Endothelial cell of umbilical vein (primary cell): ENCODE data around the gene HSD17B7. TPM values are rescaled to one million over a fixed set of nuclear protein-coding genes. Genes with fewer than 3 reads are reported as not detected.

Experiments used
- BruUV-seq: library from RNA; stranded (reverse); fragments of 400-500 nt; replicated peaks from 2 replicates; lab custom pipeline; 2021; lab: Mats Ljungman, UMichigan
- CTCF ChIA-PET: fragments of 300-600, 350-600 bp; sonication (Branson Sonifier 250); formaldehyde crosslinking; loops from one replicate; lab custom pipeline; 2021; ENCODE audit warnings: antibody characterized with exemption, inconsistent platforms; lab: Charles Lee
- POLR2A ChIA-PET: fragments of 300-600, 350-600 bp; sonication (Branson Sonifier 250); formaldehyde crosslinking; loops from one replicate; lab custom pipeline; 2021; ENCODE audit warnings: antibody characterized with exemption, inconsistent platforms; lab: Charles Lee
- DNase-seq: peaks from one replicate; pipeline ENCODE4 v3.0.0-alpha.2; 2011; ENCODE audit warnings: low read depth, low spot score
- FAIRE-seq: peaks from 2 replicates; lab custom pipeline; 2011; peaks lifted over from hg19 to GRCh38; lab: Jason Lieb, UNC
- H2AFZ ChIP-seq: 2 replicates; pipeline ENCODE4 v1.6.0; 2012; ENCODE audit warnings: low read depth, low read length, control low read depth, inconsistent platforms
- H3K27ac ChIP-seq: 2 replicates; pipeline ENCODE4 v1.5.1; 2011; ENCODE audit warnings: low read depth, mild to moderate bottlenecking, control low read depth, low read length, moderate library complexity; ENCODE audit not compliant: insufficient read depth
- H3K27me3 ChIP-seq, 2 experiments: 2 replicates each; pipeline versions ENCODE4 v1.6.0 to v1.6.1; 2011; ENCODE audit warnings: low read length in 2 of 2, mixed read lengths in 1 of 2; ENCODE audit not compliant: control insufficient read depth in 2 of 2, insufficient read depth in 2 of 2
- H3K36me3 ChIP-seq, 2 experiments: 2 replicates in 1 of 2; 3 replicates in 1 of 2; pipeline ENCODE4 v1.5.1; 2011; ENCODE audit warnings: low read length in 2 of 2, mild to moderate bottlenecking in 1 of 2, moderate library complexity in 1 of 2; ENCODE audit not compliant: control insufficient read depth in 2 of 2, insufficient read depth in 2 of 2; ENCODE audit errors: extremely low read depth in 1 of 2
- H3K4me1 ChIP-seq: 3 replicates; pipeline ENCODE4 v1.5.1; 2011; ENCODE audit warnings: mild to moderate bottlenecking, low read length; ENCODE audit not compliant: control insufficient read depth, insufficient read depth; ENCODE audit errors: extremely low read depth
- H3K4me2 ChIP-seq: 2 replicates; pipeline ENCODE4 v1.6.1; 2011; ENCODE audit warnings: low read length, control low read depth, mixed read lengths; ENCODE audit not compliant: insufficient read depth
- H3K4me3 ChIP-seq, 3 experiments: fragments of 200-600 bp in 1 of 3; sonication (generic), shearing (Covaris generic) in 1 of 3; replicated peaks in 1 of 3; 2 replicates each; pipeline ENCODE4 v1.5.1; 2011 to 2016; ENCODE audit warnings: control low read depth in 3 of 3, low read length in 3 of 3, mild to moderate bottlenecking in 2 of 3, inconsistent platforms in 1 of 3, low read depth in 1 of 3, moderate library complexity in 1 of 3; ENCODE audit not compliant: insufficient read depth in 1 of 3
- H3K79me2 ChIP-seq: 2 replicates; pipeline ENCODE4 v1.6.0; 2012; ENCODE audit warnings: low read length, inconsistent platforms; ENCODE audit not compliant: control insufficient read depth, insufficient read depth
- H3K9ac ChIP-seq: replicated peaks from 2 replicates; pipeline ENCODE3; 2011; ENCODE audit warnings: low read length, control low read depth; ENCODE audit not compliant: insufficient read depth; ENCODE audit errors: extremely low read depth
- H3K9me1 ChIP-seq: replicated peaks from 3 replicates; pipeline ENCODE4 v1.6.0; 2011; ENCODE audit warnings: mild to moderate bottlenecking, low read length; ENCODE audit not compliant: control insufficient read depth, insufficient read depth; ENCODE audit errors: extremely low read depth
- H3K9me3 ChIP-seq: replicated peaks from 2 replicates; pipeline ENCODE4 v1.5.1; 2012; ENCODE audit warnings: low read length, inconsistent platforms; ENCODE audit not compliant: control insufficient read depth, insufficient read depth
- H4K20me1 ChIP-seq: replicated peaks from 2 replicates; pipeline ENCODE3; 2011; ENCODE audit warnings: mild to moderate bottlenecking, low read length; ENCODE audit not compliant: control insufficient read depth, insufficient read depth; ENCODE audit errors: extremely low read depth
- EZH2 ChIP-seq: IDR thresholded peaks from 2 replicates; pipeline ENCODE4 v1.6.1; 2012; ENCODE audit warnings: borderline replicate concordance, low read depth, mild to moderate bottlenecking, moderate library complexity, low read length, inconsistent platforms; ENCODE audit not compliant: severe bottlenecking
- FOS ChIP-seq: IDR thresholded peaks from 2 replicates; pipeline ENCODE4 v1.6.1; 2011; ENCODE audit warnings: mild to moderate bottlenecking, low read length, moderate library complexity, borderline replicate concordance; ENCODE audit not compliant: insufficient read depth
- GATA2 ChIP-seq: IDR thresholded peaks from 2 replicates; pipeline ENCODE4 v1.7.0; 2011; ENCODE audit warnings: low read depth, mild to moderate bottlenecking, moderate library complexity, mixed read lengths, low read length; ENCODE audit not compliant: insufficient read length, insufficient read depth
- JUN ChIP-seq: IDR thresholded peaks from 2 replicates; pipeline ENCODE4 v1.6.1; 2011; ENCODE audit warnings: borderline replicate concordance, low read depth; ENCODE audit not compliant: insufficient read length, insufficient read depth
- MYC ChIP-seq: IDR thresholded peaks from one replicate; pipeline ENCODE4 v1.6.1; 2011; ENCODE audit warnings: mild to moderate bottlenecking, low read depth, low read length
- POLR2A ChIP-seq: IDR thresholded peaks from 2 replicates; pipeline ENCODE4 v1.6.1; 2012; ENCODE audit warnings: low read depth, mild to moderate bottlenecking, control low read depth, low read length
- POLR2AphosphoS5 ChIP-seq: IDR thresholded peaks from 2 replicates; pipeline ENCODE4 v1.6.1; 2012; ENCODE audit warnings: low read depth, mild to moderate bottlenecking, control low read depth, low read length, moderate library complexity; ENCODE audit not compliant: insufficient read depth
- dilution Hi-C: fragments of 300-500 bp; cut with MboI; formaldehyde crosslinking; loops from one replicate; pipeline ENCODE4 v1.15.0; 2019; ENCODE audit warnings: low sequenced_read_pairs; ENCODE audit not compliant: extremely low pct_ligation_motif_present
- intact Hi-C: fragments of 100-400 bp; cut with micrococcal nuclease; formaldehyde crosslinking; loops from one replicate; pipeline ENCODE4 v1.10.0; 2022
- polyA plus RNA-seq, 4 experiments: library from polyadenylated mRNA; depleted of rRNA in 3 of 4; stranded (reverse) in 3 of 4; unstranded in 1 of 4; fragments of >200 nt; gene quantifications; 2 replicates each; pipeline versions ENCODE4 v1.2.1 to v1.2.3, GENCODE V29; 2011 to 2012; ENCODE audit warnings: missing spikeins in 1 of 4
- total RNA-seq: library from RNA; stranded (reverse); gene quantifications from 2 replicates; pipeline ENCODE4 v1.2.3, GENCODE V29; 2021
- TF ChIP-seq, protein P1 (sequence below): IDR thresholded peaks from 2 replicates; pipeline ENCODE4 v1.6.1; 2011; ENCODE audit not compliant: insufficient read depth, insufficient read length
- TF ChIP-seq, protein P2 (sequence below), 2 donors: IDR thresholded peaks; 1 replicate in 1 of 2; 2 replicates in 1 of 2; pipeline ENCODE4 v1.5.1; 2011; ENCODE audit warnings: low read length in 2 of 2, mild to moderate bottlenecking in 2 of 2, moderate library complexity in 2 of 2, control low read depth in 1 of 2, inconsistent platforms in 1 of 2, low read depth in 1 of 2; ENCODE audit not compliant: insufficient read depth in 1 of 2; ENCODE audit errors: extremely low read depth in 1 of 2

HSD17B7 gene
- total and polyA plus RNA-seq, 2 donors (not counting 3 experiments of a cell fraction or from before 2014, with no cell fraction given) = 17.7 to 26.6 TPM

GRCh38 chr1:162755306-162755705 lies 35.2 kb upstream of the HSD17B7 start:
- H3K4me1 ChIP-seq = peaks cover 27% of the 10 kb centered on the region
- no peaks in the 10 kb centered on the region for H4K20me1 ChIP-seq
- ChIA-PET CTCF (interaction anchor here (0.6 kb wide), 1 partner anchor 139 kb away, joined by 3 read pairs; no protein-coding TSS in a partner anchor), POLR2A (no interaction called here)
- FAIRE-seq (no peak), DNase-seq (no peak)
- no peaks in the 10 kb centered on the region for H3K27me3 ChIP-seq
- H3K79me2 ChIP-seq = no peaks in the 10 kb centered on the region
- no peaks in the 10 kb centered on the region for H3K9me1 ChIP-seq
- TF ChIP-seq GATA2 (no peak), FOS (no peak), EZH2 (no peak)
- TF ChIP-seq, protein P1, sequence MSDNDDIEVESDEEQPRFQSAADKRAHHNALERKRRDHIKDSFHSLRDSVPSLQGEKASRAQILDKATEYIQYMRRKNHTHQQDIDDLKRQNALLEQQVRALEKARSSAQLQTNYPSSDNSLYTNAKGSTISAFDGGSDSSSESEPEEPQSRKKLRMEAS = no peak
- no peaks in the 10 kb centered on the region for H3K9me3 ChIP-seq
- H3K4me2 ChIP-seq = no peak overlapping the region
- no peak overlapping the region for H2AFZ ChIP-seq
- no peak overlapping the region for H3K4me3 ChIP-seq
- intact Hi-C loops (no loop called here), dilution Hi-C loops (no loop called here)
- no peak overlapping the region for H3K9ac ChIP-seq
- H3K27ac ChIP-seq = no peak overlapping the region
- BruUV-seq = no TSS peak
- peaks cover 6 to 22% of the 10 kb centered on the region in 2 experiments for H3K36me3 ChIP-seq

DNA sequence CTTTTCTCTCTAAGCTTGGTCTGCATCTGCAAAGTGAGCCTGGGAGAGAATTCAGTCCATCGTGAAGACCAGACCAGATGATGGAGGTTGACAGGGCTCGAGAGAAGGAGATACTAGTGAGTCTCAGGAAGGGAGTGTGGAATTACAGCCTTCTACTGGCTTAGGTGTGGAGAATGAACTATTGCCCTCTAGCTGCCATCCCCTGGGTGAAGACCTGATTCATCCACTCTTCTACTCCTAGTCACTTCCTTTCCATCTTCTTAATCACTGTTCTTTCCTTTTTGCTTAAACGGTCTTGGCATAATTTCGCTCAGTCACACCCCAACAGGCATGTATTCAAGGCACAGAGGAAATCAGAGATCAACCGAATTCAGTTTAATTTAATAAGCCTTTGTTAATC lies 34.0 kb upstream of the HSD17B7 start:
- Histone ChIP-seq H3K4me3 (no peak overlapping the region), H2AFZ (no peak overlapping the region), H3K27ac (no peak overlapping the region), H3K79me2 (no peaks in the 10 kb centered on the region), H3K9ac (no peak overlapping the region), H3K4me2 (peak overlapping the region; percentile 40), H3K27me3 (no peaks in the 10 kb centered on the region), H3K4me1 (peaks cover 27% of the 10 kb centered on the region), H3K9me3 (no peaks in the 10 kb centered on the region), H4K20me1 (no peaks in the 10 kb centered on the region), H3K36me3 (peaks cover 6 to 27% of the 10 kb centered on the region in 2 experiments), H3K9me1 (no peaks in the 10 kb centered on the region)
- no TSS peak for BruUV-seq
- TF ChIP-seq GATA2 (peak; percentile 35), MYC (no peak), POLR2AphosphoS5 (peak; percentile 49), EZH2 (no peak), FOS (peak; percentile 90), JUN (no peak), POLR2A (no peak)
- TF ChIP-seq, protein P1 = no peak
- TF ChIP-seq, protein P2, sequence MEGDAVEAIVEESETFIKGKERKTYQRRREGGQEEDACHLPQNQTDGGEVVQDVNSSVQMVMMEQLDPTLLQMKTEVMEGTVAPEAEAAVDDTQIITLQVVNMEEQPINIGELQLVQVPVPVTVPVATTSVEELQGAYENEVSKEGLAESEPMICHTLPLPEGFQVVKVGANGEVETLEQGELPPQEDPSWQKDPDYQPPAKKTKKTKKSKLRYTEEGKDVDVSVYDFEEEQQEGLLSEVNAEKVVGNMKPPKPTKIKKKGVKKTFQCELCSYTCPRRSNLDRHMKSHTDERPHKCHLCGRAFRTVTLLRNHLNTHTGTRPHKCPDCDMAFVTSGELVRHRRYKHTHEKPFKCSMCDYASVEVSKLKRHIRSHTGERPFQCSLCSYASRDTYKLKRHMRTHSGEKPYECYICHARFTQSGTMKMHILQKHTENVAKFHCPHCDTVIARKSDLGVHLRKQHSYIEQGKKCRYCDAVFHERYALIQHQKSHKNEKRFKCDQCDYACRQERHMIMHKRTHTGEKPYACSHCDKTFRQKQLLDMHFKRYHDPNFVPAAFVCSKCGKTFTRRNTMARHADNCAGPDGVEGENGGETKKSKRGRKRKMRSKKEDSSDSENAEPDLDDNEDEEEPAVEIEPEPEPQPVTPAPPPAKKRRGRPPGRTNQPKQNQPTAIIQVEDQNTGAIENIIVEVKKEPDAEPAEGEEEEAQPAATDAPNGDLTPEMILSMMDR (IDR thresholded peaks at IDR 0.05; ENCODE audit: extremely low read depth in 1 of 2, insufficient read depth in 1 of 2, low read depth in 1 of 2, low read length in 2 of 2) = no peak
- dilution Hi-C loops (no loop called here), intact Hi-C loops (loop anchor here (2.0 kb wide), 1 partner anchor 66 kb away; no protein-coding TSS in a partner anchor)
- CTCF ChIA-PET = interaction anchor here (1.0 kb wide), 2 partner anchors 59 to 124 kb away, joined by 4 to 5 read pairs; partner anchors contain the start of gene DDR2
- peak; percentile 85 for FAIRE-seq
- POLR2A ChIA-PET = no interaction called here
- DNase-seq = peak; percentile 47
